Liver (tissue), 9 donors: ENCODE results near the gene MAP7D3. TPM values are rescaled to one million over a fixed set of nuclear protein-coding genes. Genes with fewer than 3 reads are reported as not detected.

Experiments
- DNase-seq: peaks from one replicate; pipeline ENCODE4 v3.0.0-alpha.2; 2017; ENCODE audit warnings: low spot score
- H3K27ac ChIP-seq, 2 donors: one replicate each; pipeline ENCODE4 v1.7.0; 2013; ENCODE audit warnings: inconsistent platforms in 2 of 2, low read length in 2 of 2, control low read depth in 1 of 2, low read depth in 1 of 2, mild to moderate bottlenecking in 1 of 2
- H3K27me3 ChIP-seq, 4 donors: one replicate each; pipeline versions ENCODE4 v1.6.1 to v1.7.0; 2013; ENCODE audit warnings: low read length in 3 of 4, inconsistent platforms in 1 of 4, mild to moderate bottlenecking in 1 of 4, moderate library complexity in 1 of 4; ENCODE audit not compliant: control insufficient read depth in 4 of 4, insufficient read depth in 4 of 4
- H3K36me3 ChIP-seq, 4 donors: one replicate each; pipeline versions ENCODE4 v1.6.1 to v1.7.0; 2013; ENCODE audit warnings: low read length in 3 of 4, mild to moderate bottlenecking in 3 of 4, low read depth in 1 of 4, moderate library complexity in 1 of 4; ENCODE audit not compliant: control insufficient read depth in 4 of 4, insufficient read depth in 3 of 4
- H3K4me1 ChIP-seq, 4 donors: one replicate each; pipeline versions ENCODE4 v1.6.1 to v1.7.0; 2013; ENCODE audit warnings: low read length in 3 of 4, mild to moderate bottlenecking in 3 of 4, moderate library complexity in 1 of 4; ENCODE audit not compliant: control insufficient read depth in 4 of 4, insufficient read depth in 4 of 4
- H3K4me3 ChIP-seq, 3 donors: one replicate each; pipeline versions ENCODE4 v1.6.1 to v1.7.0; 2013; ENCODE audit warnings: low read length in 3 of 3, control low read depth in 1 of 3, low read depth in 1 of 3, mild to moderate bottlenecking in 1 of 3
- H3K9ac ChIP-seq, 2 donors: one replicate each; pipeline ENCODE4 v1.7.0; 2013; ENCODE audit warnings: low read length in 2 of 2, mild to moderate bottlenecking in 2 of 2, moderate library complexity in 2 of 2, control low read depth in 1 of 2, low read depth in 1 of 2
- H3K9me3 ChIP-seq, 4 donors: one replicate each; pipeline versions ENCODE4 v1.6.1 to v1.7.0; 2013; ENCODE audit warnings: low read length in 3 of 4; ENCODE audit not compliant: control insufficient read depth in 4 of 4
- ATF3 ChIP-seq: IDR thresholded peaks from 2 replicates; pipeline ENCODE4 v1.6.1; 2016; ENCODE audit warnings: antibody characterized with exemption
- CTCF ChIP-seq: fragments of 150-350 bp; IDR thresholded peaks from 2 replicates; pipeline ENCODE4 v1.5.1; 2017; ENCODE audit warnings: improper control_type of control experiment, low read depth, low read length; ENCODE audit not compliant: missing input control
- EGR1 ChIP-seq, 2 donors: IDR thresholded peaks; 2 replicates each; pipeline ENCODE4 v1.6.1; 2016 to 2018; ENCODE audit warnings: antibody characterized with exemption in 2 of 2, low read depth in 2 of 2
- FOXA2 ChIP-seq: IDR thresholded peaks from 2 replicates; pipeline ENCODE4 v1.6.1; 2016; ENCODE audit warnings: antibody characterized with exemption
- GABPA ChIP-seq, 2 donors: IDR thresholded peaks in 1 of 2; conservative IDR thresholded peaks in 1 of 2; 2 replicates each; pipeline ENCODE4 v1.6.1; 2016; ENCODE audit warnings: antibody characterized with exemption in 2 of 2, mild to moderate bottlenecking in 1 of 2, moderate library complexity in 1 of 2
- JUND ChIP-seq, 2 donors: IDR thresholded peaks; 2 replicates each; pipeline ENCODE4 v1.6.1; 2016; ENCODE audit warnings: antibody characterized with exemption in 2 of 2
- MAX ChIP-seq: IDR thresholded peaks from 2 replicates; pipeline ENCODE4 v1.6.1; 2016; ENCODE audit warnings: antibody characterized with exemption
- NR2F2 ChIP-seq: IDR thresholded peaks from 2 replicates; pipeline ENCODE4 v1.6.1; 2016; ENCODE audit warnings: antibody characterized with exemption
- RAD21 ChIP-seq, 2 donors: IDR thresholded peaks; 2 replicates each; pipeline ENCODE4 v1.6.1; 2016; ENCODE audit warnings: antibody characterized with exemption in 2 of 2, mild to moderate bottlenecking in 2 of 2
- REST ChIP-seq: IDR thresholded peaks from 2 replicates; pipeline ENCODE4 v1.6.1; 2016; ENCODE audit warnings: antibody characterized with exemption, mild to moderate bottlenecking
- RXRA ChIP-seq, 2 donors: IDR thresholded peaks; 2 replicates each; pipeline ENCODE4 v1.6.1; 2017 to 2018; ENCODE audit warnings: antibody characterized with exemption in 2 of 2, mild to moderate bottlenecking in 1 of 2
- SP1 ChIP-seq: IDR thresholded peaks from 2 replicates; pipeline ENCODE4 v1.6.1; 2018; ENCODE audit warnings: antibody characterized with exemption, mild to moderate bottlenecking
- YY1 ChIP-seq: IDR thresholded peaks from 2 replicates; pipeline ENCODE4 v1.6.1; 2016; ENCODE audit warnings: antibody characterized with exemption, mild to moderate bottlenecking
- ZBTB33 ChIP-seq: IDR thresholded peaks from 2 replicates; pipeline ENCODE4 v1.6.1; 2016; ENCODE audit warnings: antibody characterized with exemption
- WGBS: extraction: QIAGEN DNeasy Blood & Tissue Kit; methylation state at CpG from one replicate; pipeline ENCODE4 v1.1.7; 2013; 5-methylcytosine and 5-hydroxymethylcytosine counted together
- polyA plus RNA-seq, 2 donors: library from polyadenylated mRNA; stranded (reverse) in 1 of 2; unstranded in 1 of 2; fragments of 200-250 nt in 1 of 2; fragments of >200 nt in 1 of 2; fragmentation: Nextera tagmentation in 1 of 2; extraction: Ambion mirVana in 1 of 2; gene quantifications; one replicate each; pipeline versions ENCODE4 v1.2.1 to v1.2.3, GENCODE V29; 2013 to 2015
- total RNA-seq, 2 donors: library from RNA; depleted of rRNA; stranded (reverse); fragments of >200 nt; gene quantifications; one replicate each; pipeline ENCODE4 v1.2.3, GENCODE V29; 2014
- donor health status: healthy.
- donor health status: healthy.
- donor health status: healthy.
- donor health status: healthy.
- donor health status: healthy.

MAP7D3 gene
- total and polyA plus RNA-seq, 4 donors: 1.6 to 4.4 (median 3.1) TPM

GRCh38 chrX:136268051-136269048, 17.1 kb upstream of the MAP7D3 start:
- peak; percentile 32 for DNase-seq
- Histone ChIP-seq H3K4me1 (peaks cover 0 to 7% (median 4%) of the 10 kb centered on the region in 4 donors), H3K4me3 (no peak overlapping the region), H3K9me3 (no peaks in the 10 kb centered on the region), H3K27me3 (no peaks in the 10 kb centered on the region), H3K27ac (no peak overlapping the region), H3K9ac (no peak overlapping the region), H3K36me3 (no peaks in the 10 kb centered on the region)
- WGBS: 54% methylated on average over 5 of the region's 5 CpGs
- TF ChIP-seq CTCF (peak; percentile 71), MAX (no peak), RAD21 (IDR thresholded peaks at IDR 0.05) (peak; percentile 81 to 88), ATF3 (no peak), GABPA (IDR thresholded peaks at IDR 0.05 in 1 of 2, conservative IDR thresholded peaks at IDR 0.05 in 1 of 2) (no peak), NR2F2 (no peak)

- no peak overlapping the region for H3K27ac ChIP-seq
- no peak overlapping the region for H3K4me3 ChIP-seq
- no peaks in the 10 kb centered on the region for H3K27me3 ChIP-seq
- DNase-seq: no peak
- 91% methylated on average over 1 of the region's 1 CpG for WGBS
- no peaks in the 10 kb centered on the region for H3K9me3 ChIP-seq
- peaks cover 0 to 6% (median 3%) of the 10 kb centered on the region in 4 donors for H3K4me1 ChIP-seq
- H3K36me3 ChIP-seq: no peaks in the 10 kb centered on the region
- TF ChIP-seq FOXA2 (no peak), RAD21 (IDR thresholded peaks at IDR 0.05) (no peak), JUND (IDR thresholded peaks at IDR 0.05) (no peak), EGR1 (IDR thresholded peaks at IDR 0.05; ENCODE audit: low read depth in 2 of 2) (no peak), SP1 (no peak), ATF3 (no peak), YY1 (no peak), RXRA (IDR thresholded peaks at IDR 0.05) (no peak), CTCF (no peak), REST (no peak), MAX (no peak), ZBTB33 (no peak)
- H3K9ac ChIP-seq: no peak overlapping the region
Observed at GRCh38 chrX:136266828-136267227, 15.6 kb upstream of the MAP7D3 start.
